HEK293T (cell line): ENCODE results near the gene NELFB.

Experiments used
- BHLHE40 ChIP-seq: fragments of 450-650 bp; IDR thresholded peaks from 2 replicates; pipeline ENCODE4 v1.6.1; 2016; ENCODE audit warnings: mild to moderate bottlenecking, moderate library complexity, borderline replicate concordance
- CTBP1 ChIP-seq: fragments of 450-650 bp; IDR thresholded peaks from 2 replicates; pipeline ENCODE4 v1.6.1; 2016; ENCODE audit warnings: borderline replicate concordance
- ELF4 ChIP-seq: fragments of 450-650 bp; IDR thresholded peaks from 2 replicates; pipeline ENCODE4 v1.6.1; 2017; ENCODE audit warnings: antibody characterized with exemption
- FOXA1 ChIP-seq: fragments of 450-650 bp; IDR thresholded peaks from 2 replicates; pipeline ENCODE4 v1.6.1; 2016; ENCODE audit warnings: mild to moderate bottlenecking
- FOXK2 ChIP-seq: fragments of 450-650 bp; IDR thresholded peaks from 2 replicates; pipeline ENCODE4 v1.6.1; 2016; ENCODE audit warnings: mild to moderate bottlenecking
- FOXM1 ChIP-seq: fragments of 450-650 bp; IDR thresholded peaks from 2 replicates; pipeline ENCODE4 v1.6.1; 2017; ENCODE audit warnings: mild to moderate bottlenecking, borderline replicate concordance
- HDGF ChIP-seq: fragments of 450-650 bp; IDR thresholded peaks from 2 replicates; pipeline ENCODE4 v1.6.1; 2017; ENCODE audit warnings: antibody characterized with exemption, borderline replicate concordance
- LEF1 ChIP-seq: fragments of 450-650 bp; IDR thresholded peaks from 2 replicates; pipeline ENCODE4 v1.6.1; 2017; ENCODE audit warnings: mild to moderate bottlenecking, borderline replicate concordance
- NFRKB ChIP-seq: fragments of 450-650 bp; IDR thresholded peaks from 2 replicates; pipeline ENCODE4 v1.6.1; 2016; ENCODE audit warnings: mild to moderate bottlenecking, moderate library complexity
- SP1 ChIP-seq: fragments of 450-650 bp; IDR thresholded peaks from 2 replicates; pipeline ENCODE4 v1.6.1; 2017
- SUZ12 ChIP-seq: fragments of 450-650 bp; IDR thresholded peaks from 2 replicates; pipeline ENCODE4 v1.6.1; 2016; ENCODE audit warnings: mild to moderate bottlenecking
- TARDBP ChIP-seq: fragments of 450-650 bp; IDR thresholded peaks from 2 replicates; pipeline ENCODE4 v1.6.1; 2016
- ZNF384 ChIP-seq: fragments of 450-650 bp; IDR thresholded peaks from 2 replicates; pipeline ENCODE4 v1.6.1; 2016

- TF ChIP-seq TARDBP: no peak
- TF ChIP-seq SP1: no peak
- no peak for TF ChIP-seq FOXM1
- no peak for TF ChIP-seq NFRKB
- no peak for TF ChIP-seq FOXA1
- TF ChIP-seq BHLHE40: no peak
- no peak for TF ChIP-seq FOXK2
- TF ChIP-seq HDGF: no peak
- no peak for TF ChIP-seq SUZ12
- no peak for TF ChIP-seq CTBP1
- TF ChIP-seq ZNF384: no peak
- TF ChIP-seq LEF1: no peak
- TF ChIP-seq ELF4: no peak
Measured at GRCh38 chr9:137214620-137215019, 40.5 kb upstream of the NELFB start.
